K562 (cell line): ENCODE data around the gene DNAAF3. TPM values are rescaled to one million over a fixed set of nuclear protein-coding genes. Genes with fewer than 3 reads are reported as not detected.

Source experiments
- AFF1 ChIP-seq, 2 experiments: fragments of 450-650 bp; IDR thresholded peaks; 2 replicates each; pipeline ENCODE4 v1.6.1; 2018; ENCODE audit warnings: mild to moderate bottlenecking in 2 of 2, low read depth in 1 of 2; ENCODE audit not compliant: partially characterized antibody in 2 of 2
- ARNT ChIP-seq, 2 experiments: fragments of 450-650 bp; IDR thresholded peaks; 2 replicates each; pipeline ENCODE4 v1.6.1; 2016; ENCODE audit warnings: mild to moderate bottlenecking in 1 of 2
- BDP1 ChIP-seq: IDR thresholded peaks from 3 replicates; pipeline ENCODE4 v1.6.1; 2011; ENCODE audit not compliant: insufficient read length, insufficient read depth
- CHD7 ChIP-seq: fragments of 200-600 bp; sonication (generic); IDR thresholded peaks from one replicate; pipeline ENCODE4 v1.6.1; 2012; ENCODE audit warnings: mild to moderate bottlenecking, low read depth, low read length, inconsistent platforms
- GABPB1 ChIP-seq: sonication (generic); formaldehyde crosslinking; IDR thresholded peaks from 2 replicates; pipeline ENCODE4 v1.8.0; 2022; ENCODE audit warnings: mild to moderate bottlenecking, missing genetic modification reagents
- MAZ ChIP-seq, 2 experiments: fragments of 450-650 bp in 1 of 2; sonication (generic) in 1 of 2; formaldehyde crosslinking; IDR thresholded peaks in 1 of 2; conservative IDR thresholded peaks in 1 of 2; 2 replicates each; pipeline versions ENCODE4 v1.4.0 to v1.5.0; 2020; ENCODE audit warnings: mild to moderate bottlenecking in 1 of 2, missing genetic modification reagents in 1 of 2
- MYC ChIP-seq, 2 experiments: fragments of 250-450 bp in 1 of 2; sonication (Bioruptor Pico) in 1 of 2; IDR thresholded peaks; 2 replicates each; pipeline versions ENCODE4 v1.5.1 to v1.6.1; 2012 to 2021; ENCODE audit warnings: low read depth in 2 of 2, borderline replicate concordance in 1 of 2, improper control_type of control experiment in 1 of 2, low read length in 1 of 2, mild to moderate bottlenecking in 1 of 2, moderate library complexity in 1 of 2
- PPARD ChIP-seq: fragments of 250-450 bp; sonication (Bioruptor Pico); IDR thresholded peaks from 2 replicates; pipeline ENCODE4 v1.8.0; 2022; ENCODE audit warnings: inconsistent platforms, mild to moderate bottlenecking, moderate library complexity
- SIN3B ChIP-seq: fragments of 450-650 bp; IDR thresholded peaks from 2 replicates; pipeline ENCODE4 v1.6.1; 2017; ENCODE audit warnings: low read depth, mild to moderate bottlenecking, moderate library complexity
- ZNF263 ChIP-seq: sonication (generic); formaldehyde crosslinking; IDR thresholded peaks from 2 replicates; pipeline ENCODE4 v1.8.0; 2022; ENCODE audit warnings: mild to moderate bottlenecking, missing genetic modification reagents, borderline replicate concordance
- polyA plus RNA-seq, 8 experiments: library from polyadenylated mRNA; depleted of rRNA in 4 of 8; stranded (reverse) in 5 of 8; unstranded in 3 of 8; fragments of >200 nt; fragmentation: Nextera tagmentation in 2 of 8; fragmentation: Illumina TruSeq in 1 of 8; extraction: Ambion mirVana in 2 of 8; extraction: Trizol in 1 of 8; gene quantifications; 2 replicates each; pipeline versions ENCODE4 v1.2.1 to v1.2.3, GENCODE V29; 2011 to 2014; ENCODE audit warnings: inconsistent platforms in 1 of 8, missing spikeins in 1 of 8
- total RNA-seq, 7 experiments: library from RNA; depleted of rRNA in 6 of 7; stranded (reverse); fragments of >200 nt in 6 of 7; fragmentation: Illumina TruSeq in 2 of 7; extraction: Trizol in 2 of 7; gene quantifications; 2 replicates each; pipeline versions ENCODE4 v1.2.1 to v1.2.3, GENCODE V29; 2011 to 2021; ENCODE audit warnings: low replicate concordance in 1 of 7

The DNAAF3 gene
- total and polyA plus RNA-seq, 9 of the 15 experiments (the other 6 are each of a cell fraction or from before 2014, with no cell fraction given): 21.6 to 61.5 (median 43.0) TPM

- TF ChIP-seq CHD7: no peak
- peak; percentile 95 for TF ChIP-seq ZNF263
- TF ChIP-seq AFF1 (IDR thresholded peaks at IDR 0.05; ENCODE audit: low read depth in 1 of 2, partially characterized antibody in 2 of 2): no peak
- peak; percentile 96 for TF ChIP-seq MYC (IDR thresholded peaks at IDR 0.05; ENCODE audit: low read depth, low read length)
- no peak for TF ChIP-seq MYC (CRISPR knock-in tag; IDR thresholded peaks at IDR 0.05; ENCODE audit: borderline replicate concordance, low read depth)
- no peak for TF ChIP-seq ARNT (IDR thresholded peaks at IDR 0.05)
- no peak for TF ChIP-seq PPARD (CRISPR knock-in tag)
- TF ChIP-seq MAZ (CRISPR knock-in tag; conservative IDR thresholded peaks at IDR 0.05 in 1 of 2, IDR thresholded peaks at IDR 0.05 in 1 of 2): peak; percentile 92 to 99
- TF ChIP-seq GABPB1 (CRISPR knock-in tag): peak; percentile 84
- peak; percentile 44; the same call in 1 of the 2 replicates for TF ChIP-seq SIN3B
- TF ChIP-seq BDP1: no peak
Observed at GRCh38 chr19:55160128-55160985, 6.1 kb downstream of the DNAAF3 start (continued).
